ENCODE results near the gene ERC2. TPM values are rescaled to one million over a fixed set of nuclear protein-coding genes. Genes with fewer than 3 reads are reported as not detected.

The ERC2 gene
- polyA plus RNA-seq, 1 donor = 1.6 TPM

DNA sequence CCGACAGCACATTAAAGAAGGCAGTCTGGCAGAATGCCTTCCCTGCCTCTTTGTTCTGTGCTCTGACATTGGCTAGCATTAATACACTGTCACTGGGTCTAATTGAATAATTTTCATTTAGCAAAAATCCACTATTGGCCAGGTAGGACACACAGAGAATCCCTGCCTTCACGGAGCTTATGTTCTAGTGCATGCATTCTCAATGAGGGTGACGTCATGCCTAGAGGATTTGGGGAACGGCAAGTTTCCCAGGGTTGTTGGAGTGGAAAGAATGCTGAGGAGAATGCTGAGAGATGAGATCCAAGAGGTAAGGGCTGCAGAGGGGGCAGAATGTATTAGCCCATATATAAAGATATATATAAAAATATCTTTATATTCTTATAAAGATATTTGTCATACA, 284.7 kb downstream of the ERC2 start:
- no peak for DNase-seq

DNA sequence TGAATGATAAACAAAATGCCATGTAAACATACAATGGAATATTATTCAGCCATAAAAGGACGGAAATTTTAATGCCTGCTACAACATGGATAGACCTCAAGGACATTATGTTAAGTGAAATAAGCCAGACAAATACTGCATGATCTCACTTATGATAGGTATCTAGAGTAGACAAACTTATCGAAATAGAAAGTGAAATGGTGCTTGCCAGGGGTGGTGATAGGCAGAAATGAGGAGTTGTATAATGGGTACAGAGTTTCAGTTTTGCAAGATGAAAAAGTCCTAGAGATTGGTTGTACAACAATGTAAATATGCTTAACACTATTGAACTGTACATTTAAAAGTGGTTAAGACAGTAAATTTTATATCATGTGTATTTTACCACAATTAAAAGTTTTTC, 287.8 kb downstream of the ERC2 start:
- no peak for DNase-seq

DNA sequence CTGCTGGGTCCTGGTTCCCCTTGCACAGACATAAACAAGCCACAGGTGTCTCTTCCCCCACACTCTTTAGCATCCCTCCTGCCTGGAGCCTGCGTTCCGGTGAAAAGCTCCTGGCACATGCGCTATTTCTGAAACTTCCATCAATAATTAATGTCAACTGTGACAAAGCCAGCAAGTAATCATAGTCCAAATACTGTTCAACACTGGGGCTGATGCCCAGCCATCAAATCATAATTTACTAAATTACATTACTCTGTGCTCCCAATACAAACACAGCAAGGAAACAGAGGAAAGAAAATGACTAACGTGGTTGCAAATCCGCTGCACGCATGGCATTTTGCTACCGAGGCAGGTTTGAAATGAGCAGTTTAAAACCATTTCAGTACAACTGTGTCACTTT, 294.7 kb downstream of the ERC2 start:
- DNase-seq = no peak

DNA sequence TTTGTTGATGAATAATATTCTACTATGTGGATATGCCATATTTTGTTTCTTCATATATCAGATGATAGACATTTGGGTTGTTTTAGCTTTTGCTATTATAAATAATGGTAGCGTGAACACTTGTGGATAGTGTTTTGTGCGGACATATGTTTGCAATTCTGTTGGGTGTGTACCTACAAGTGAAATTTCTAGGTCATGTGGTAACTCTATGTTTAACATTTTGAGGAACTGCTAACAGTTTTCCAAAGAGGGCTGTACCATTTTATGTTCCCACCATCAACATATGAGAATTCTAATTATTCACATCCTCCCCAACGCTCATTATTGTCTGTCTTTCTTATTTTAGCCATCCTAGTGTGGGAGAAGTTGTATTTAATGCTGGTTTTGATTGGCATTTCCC, 303.8 kb downstream of the ERC2 start:
- no peak for DNase-seq

DNA sequence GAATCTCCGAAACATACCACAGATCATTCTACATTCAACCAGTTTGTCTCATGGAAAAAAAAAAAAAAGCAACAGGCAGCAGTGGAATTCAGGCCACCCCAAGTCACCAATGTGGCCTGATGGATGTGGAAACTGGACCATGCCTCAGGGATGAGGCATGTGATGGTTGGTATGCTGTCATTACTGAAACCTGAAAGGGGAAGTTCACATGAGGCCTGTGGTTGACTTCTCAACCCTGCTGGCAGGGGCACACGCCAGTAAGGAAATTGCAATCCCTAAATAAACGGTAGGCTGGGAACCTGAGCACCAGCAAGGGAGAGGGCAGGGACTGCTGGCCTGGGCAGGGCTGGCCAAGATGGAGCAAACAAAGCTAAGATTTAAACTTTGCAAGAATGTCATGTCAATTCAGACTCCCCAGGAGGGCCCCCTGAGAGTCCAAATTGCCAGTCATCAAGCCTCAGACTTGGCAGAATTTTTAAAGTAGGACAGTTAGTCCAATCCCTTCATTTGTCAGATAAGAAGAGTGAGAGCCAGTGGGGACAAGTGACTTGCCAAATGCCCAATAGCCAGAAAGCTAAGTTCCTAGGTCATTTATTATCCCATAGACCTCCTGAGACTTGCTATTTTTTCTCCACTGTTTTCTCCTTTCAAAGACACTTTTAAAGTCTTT, 310.4 kb downstream of the ERC2 start:
- DNase-seq = no peak

DNA sequence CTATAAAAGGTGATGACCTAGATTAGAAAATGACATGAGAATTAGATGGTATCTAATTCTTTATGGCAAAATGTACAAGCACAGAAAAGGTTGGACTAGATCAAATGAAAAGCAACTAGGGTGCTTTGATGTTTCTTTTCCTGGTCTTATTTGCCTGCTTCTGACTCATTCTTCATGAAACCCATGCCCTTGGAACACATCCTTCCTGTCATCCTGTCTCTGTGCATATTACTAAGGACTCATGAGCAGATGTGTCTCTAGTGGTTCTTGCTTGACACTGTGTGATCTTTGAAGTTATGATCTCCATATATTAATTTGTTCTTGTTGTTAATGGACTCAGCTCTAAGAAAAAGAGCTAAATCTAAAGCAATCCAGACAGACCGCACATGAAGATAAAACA, 314.0 kb downstream of the ERC2 start:
- no peak for DNase-seq

DNA sequence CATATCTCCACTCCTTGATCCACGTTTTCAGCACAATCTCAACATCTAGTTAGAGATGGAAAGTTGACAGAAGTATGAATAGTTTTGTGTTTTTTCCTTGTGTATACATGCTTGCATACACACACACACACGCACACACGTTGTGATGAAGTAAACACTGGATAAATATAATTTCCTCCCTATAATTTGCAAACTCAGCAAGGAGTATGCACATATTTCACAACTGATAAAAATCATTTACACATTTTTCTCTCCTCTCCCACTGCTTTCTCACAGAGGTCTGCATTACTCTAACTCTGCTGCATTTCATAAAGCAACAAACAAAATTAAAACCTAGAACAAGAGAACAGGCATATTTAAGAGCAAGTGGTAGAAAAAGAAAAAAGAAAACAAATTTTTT, 320.9 kb downstream of the ERC2 start:
- no peak for DNase-seq

DNA sequence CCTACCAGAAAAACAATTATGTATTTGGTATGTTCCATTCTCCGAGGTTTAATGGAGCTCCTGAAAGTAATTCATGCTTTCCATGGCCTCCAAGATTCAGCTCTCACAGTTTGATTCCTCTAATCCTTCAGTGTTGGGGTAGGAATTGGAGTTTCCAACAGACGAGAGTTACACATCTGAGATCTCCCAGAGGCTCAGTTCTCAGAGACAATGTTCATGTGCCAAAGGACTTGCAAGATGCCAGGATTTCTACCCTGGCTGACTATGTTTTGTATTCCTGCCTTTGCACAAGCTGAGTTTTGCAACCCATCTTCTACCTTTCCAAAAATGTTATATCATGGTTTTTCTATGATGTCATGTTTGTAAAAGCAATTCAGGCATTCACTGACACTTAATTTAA, 322.9 kb downstream of the ERC2 start:
- no peak for DNase-seq

DNA sequence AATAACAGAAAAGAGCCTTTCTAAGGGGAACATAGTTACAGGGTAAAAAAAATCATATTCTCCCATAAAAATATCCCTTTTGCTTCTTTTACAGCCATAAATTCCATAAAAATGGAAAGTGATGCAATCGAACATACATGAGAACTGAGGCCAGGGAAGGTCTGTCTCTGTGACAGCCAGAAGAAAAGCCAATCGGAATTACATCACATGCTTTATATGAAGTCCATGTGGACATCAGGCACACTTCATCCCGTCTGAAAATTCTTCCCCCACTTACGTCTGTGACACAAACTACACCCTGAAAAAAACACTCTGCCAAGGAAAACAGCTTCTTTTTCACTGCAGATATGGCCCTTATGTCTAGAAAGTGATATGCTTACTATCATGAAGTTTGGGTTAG, 323.5 kb downstream of the ERC2 start:
- DNase-seq = peak; percentile 71

DNA sequence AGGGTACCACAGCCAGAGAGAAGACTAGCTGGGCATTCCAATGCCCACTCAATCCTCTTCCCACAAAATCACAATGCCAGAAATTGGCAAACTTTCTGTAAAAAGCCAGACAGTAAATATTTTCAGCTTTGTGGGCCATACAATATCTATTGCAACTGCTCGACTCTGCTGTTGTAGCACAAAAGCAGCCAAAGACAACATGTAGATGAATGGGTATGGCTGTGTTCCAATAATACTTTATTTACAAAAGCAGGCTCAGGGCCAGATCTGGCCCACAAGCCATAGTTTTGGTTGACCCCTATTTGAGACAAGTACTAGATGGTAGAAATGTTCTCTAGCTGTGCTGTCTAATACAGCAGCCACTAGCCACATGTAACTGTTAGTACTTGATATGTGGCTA, 330.9 kb downstream of the ERC2 start:
- DNase-seq = no peak

DNA sequence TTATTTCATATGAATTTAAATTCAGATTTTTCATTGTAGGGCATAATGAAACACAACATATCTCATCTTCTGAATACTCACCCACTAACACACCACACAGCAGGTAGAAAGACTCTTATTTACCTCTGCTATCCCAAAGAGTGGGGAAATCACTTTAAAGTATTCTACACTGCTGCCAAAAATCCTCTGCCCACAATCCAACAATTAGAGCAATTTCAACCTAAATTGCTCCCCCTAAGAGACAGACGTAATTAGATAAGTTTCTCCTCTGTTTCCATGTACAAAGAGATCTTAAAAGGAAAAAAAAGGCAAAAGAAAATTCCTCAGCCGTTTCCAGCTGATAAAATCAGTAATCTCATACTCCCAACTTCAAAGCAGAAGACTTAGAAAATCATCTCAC, 331.8 kb downstream of the ERC2 start:
- DNase-seq = no peak

DNA sequence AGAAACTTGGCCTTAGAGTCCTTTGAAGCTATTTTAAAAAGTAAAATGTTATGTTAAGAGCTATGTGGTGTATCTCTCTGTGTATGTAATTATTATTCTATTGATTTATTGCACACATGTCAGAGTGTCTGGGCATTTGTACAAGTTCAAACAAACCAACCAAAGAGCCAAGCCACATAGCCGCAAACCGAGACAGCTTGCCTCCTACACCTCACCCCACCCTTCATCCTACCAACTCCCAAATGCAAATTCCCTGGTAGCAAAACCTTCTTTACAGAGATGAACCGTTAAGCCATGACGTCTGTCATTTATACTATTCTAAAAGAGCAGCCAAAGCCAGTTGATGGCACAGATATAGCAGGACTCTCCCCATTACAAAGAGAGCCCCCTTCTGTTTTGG, 332.3 kb downstream of the ERC2 start:
- no peak for DNase-seq

DNA sequence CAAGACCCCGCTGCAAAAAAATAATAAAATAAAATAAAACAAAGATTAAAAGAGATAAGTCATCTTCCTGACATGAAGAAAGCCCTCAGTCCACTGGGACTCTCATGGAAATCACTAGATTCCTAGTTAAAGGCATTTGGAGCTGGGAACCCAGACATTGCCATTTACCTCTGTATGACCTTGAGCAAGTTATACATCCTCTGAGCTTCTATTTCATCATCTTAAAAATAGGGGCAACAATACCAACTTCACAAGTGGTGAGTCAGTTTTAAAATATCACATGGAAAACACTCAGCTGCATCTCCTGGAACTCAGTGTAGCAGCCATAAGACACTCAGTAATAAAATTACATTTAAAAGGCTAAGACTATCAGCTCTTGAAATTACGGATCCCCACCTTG, 334.8 kb downstream of the ERC2 start:
- no peak for DNase-seq

DNA sequence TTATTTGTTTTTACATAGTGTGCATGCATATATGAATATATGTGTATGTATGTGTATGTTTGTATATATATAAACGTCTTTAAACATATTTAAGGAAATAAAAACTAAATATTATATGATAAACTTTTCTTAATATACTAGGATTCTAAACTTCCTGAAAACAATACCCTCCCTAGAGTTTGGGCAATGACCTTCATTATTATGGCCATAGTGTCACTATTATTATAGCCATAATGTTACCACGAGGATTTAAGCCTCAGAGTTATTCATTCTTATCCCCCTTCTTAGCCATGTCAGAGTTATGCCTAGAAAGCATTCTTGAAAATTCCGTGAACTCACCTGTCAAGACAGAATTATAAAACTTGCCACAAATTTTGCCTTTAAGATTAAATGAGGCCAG, 335.5 kb downstream of the ERC2 start:
- no peak for DNase-seq

DNA sequence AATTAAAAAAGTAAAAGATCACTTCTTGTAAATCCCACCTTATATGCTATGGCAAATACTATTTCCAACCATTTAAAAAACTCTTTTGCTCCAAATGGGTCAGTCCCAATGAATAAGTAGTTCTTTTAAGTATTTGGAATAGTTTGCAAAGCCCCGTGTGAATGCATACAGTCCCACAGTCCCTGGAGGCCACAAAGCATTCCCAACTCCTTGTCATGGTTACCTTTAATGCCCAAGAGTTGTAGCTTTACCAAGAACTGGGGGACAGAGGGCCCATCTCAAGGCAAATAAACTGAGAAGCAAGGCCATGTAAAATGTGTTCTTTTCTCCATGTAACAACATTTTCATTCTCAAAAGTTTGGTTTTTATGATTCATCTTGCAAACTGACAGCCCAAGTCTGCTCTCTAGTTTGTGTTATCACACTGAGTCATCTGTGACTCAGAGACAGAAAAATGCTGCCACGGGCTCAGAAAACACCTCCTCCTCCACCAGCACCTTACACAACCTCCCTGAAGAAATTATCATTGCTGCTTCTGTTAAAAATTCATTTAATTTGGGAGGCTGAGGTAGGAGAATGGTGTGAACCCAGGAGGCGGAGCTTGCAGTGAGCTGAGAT, 336.2 kb downstream of the ERC2 start:
- no peak for DNase-seq

DNA sequence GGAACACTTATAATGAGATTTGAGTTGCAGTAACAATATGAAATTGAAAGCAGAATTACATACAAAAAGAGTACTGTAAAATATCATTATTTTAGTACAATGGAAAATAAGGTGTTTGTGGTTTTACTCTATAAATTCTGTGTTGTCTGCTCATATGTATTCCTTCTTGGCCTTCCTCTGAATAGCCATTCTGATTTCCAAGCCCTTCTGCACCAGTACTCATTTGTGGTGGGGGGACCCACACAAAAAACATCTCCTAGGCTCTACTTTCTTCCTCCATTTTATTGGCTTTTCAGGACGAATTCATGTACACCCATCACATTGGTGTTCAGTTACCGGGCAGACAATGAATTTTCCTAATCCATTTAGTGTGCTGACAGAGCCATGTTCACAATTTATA, 338.2 kb downstream of the ERC2 start:
- no peak for DNase-seq

DNA sequence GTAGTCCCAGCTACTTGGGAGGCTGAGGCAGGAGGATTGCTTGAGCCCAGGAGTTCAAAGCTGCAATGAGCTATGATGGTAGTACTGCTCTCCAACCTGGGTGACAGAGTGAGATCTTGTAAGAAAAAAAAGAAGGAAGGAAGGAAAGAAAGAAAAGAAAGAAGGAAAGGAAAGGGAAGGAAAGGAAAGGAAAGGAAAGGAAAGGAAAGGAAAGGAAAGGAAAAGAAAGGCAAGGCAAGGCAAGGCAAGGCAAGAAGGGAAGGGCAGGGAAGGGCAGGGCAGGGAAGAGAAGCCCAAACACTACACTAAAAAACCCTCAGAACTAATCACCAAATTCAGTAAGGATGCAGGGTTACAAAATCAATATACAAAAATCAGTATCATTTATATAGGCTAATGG, 341.6 kb downstream of the ERC2 start:
- DNase-seq = no peak

DNA sequence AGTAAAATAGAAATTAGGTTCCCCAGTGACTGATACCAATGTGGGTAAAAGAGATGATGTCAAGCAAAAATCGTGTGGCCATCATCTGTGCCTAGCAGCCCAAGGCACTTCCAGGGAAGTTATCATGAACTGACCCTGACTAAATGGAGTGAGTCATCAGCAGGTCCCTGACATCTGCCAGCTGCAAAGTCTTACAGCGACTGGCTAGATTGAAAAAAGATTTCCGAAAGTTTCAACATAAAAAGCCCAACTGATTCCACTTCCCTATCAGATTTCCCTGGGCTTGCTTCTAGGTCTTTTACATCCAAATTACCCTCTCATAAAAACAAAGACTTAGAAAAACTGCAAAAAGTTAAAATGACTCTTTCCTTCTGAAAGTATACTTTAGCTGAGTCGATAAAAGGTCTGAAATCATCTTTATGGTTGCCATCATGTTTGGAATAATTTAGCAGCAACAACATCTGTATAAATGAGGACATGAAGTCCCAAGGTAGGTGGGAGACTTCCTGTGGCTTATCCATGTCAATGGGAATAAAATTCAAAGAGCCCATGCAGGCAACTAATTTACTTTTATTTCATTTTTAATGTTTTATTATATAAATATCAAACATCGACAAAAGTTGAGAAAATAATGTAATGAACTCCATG, 342.8 kb downstream of the ERC2 start:
- peak; percentile 35 for DNase-seq

DNA sequence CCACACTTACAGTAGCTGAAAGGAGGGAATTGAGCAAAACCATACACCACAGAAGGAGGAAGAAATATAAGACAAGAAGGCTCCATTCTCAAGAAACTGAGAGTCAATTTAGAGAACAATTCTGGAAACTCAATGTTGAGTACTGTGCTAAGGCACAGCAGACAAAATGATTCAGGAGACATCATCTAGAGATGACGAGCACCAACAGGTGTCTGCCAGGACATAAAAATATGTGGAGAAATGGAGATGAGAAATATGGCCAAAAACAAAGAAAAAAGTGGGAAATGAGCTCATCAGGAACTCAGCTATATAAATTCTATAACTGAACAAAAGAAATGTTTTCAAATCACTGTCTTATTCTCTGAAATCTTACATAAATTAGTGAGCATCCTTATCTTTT, 343.7 kb downstream of the ERC2 start:
- DNase-seq = no peak

DNA sequence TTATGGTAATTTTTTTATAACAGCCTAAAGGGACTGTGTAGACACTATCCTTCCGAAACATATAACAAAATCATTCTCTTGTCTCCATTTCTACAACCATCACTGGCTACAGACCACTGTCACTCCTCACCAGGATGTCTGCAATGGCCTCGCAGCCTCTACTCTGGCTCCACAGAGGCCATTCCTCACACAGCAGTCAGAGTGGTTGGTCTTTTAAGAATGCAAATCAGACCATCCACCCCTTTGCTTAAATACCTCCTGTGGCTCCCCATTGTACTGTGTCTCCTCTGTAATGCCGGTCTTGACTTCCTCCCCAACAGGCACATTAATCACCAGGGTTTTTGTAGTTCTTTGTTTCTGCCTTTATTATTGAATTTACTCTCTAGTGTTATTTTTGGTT, 344.8 kb downstream of the ERC2 start:
- no peak for DNase-seq

DNA sequence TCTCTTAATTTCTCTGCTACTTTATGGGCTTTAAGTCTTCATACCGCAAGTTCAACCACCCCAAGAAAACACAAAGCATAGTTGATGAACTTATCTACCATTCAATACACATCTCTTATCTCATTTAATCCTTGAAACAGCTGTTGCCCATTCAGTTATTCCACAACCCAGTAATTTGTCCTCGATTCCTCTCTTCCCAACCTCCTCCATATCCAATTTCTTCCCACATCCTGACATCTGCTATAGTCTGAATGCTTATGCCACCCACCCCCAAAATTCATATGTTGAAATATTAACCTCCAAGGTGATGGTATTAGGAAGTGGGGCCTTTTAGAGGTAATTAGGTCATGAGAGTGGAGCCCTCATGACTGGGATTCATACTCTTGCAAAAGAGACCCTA, 345.4 kb downstream of the ERC2 start:
- DNase-seq = no peak

DNA sequence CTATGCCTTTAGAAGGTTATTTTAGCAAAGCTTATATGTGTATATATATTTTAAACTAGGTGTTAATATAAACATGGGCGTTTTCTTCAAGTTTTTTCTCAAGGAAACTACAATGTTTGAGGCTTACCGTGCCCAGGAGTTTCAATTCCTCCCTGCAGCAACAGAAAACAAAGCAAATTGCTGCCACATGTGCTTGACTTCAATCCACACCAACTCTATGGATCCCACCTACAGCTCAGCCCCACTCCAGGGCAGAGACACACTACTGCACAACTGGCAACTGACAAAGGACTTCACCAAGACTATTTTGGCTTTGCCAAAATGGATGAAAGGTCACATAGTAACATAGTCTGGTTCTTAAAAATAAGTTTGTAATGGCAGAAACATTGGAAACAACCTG, 346.6 kb downstream of the ERC2 start:
- DNase-seq = no peak

DNA sequence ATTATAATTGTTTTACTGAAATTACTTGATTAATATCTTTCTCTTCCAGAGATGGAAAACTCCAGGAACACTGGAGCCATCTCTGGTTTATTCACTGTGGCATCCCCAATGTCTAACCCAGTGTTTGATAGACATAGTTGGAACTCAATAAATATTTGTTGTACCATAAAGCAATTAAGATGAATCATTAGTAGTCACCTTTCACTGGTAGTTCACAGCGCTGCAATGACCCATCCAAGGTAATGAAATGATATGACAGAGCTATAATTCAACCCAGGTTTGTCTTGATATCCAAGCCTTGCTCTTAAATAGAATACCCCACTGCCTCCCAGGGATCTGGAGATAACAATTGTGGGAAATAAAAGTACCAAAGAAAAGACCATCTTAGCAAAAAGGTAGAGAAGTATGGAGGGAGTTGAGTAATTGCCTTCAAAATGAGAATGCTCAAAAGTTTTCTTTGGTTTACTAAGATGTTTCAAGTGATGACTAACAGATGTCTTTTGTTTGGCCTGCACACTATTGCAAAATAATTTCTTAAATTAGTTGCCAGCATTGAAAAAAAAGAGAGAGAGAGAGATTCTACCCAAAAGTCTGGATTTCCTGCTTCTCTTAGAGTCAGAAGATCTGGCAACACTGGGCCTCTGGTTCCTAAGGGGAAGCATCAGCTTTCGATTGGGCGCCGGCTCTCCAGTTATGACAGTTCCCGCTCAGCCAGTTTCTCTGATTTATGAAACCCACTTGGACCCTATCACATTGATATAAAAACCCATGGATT, 348.5 kb downstream of the ERC2 start:
- DNase-seq = no peak

DNA sequence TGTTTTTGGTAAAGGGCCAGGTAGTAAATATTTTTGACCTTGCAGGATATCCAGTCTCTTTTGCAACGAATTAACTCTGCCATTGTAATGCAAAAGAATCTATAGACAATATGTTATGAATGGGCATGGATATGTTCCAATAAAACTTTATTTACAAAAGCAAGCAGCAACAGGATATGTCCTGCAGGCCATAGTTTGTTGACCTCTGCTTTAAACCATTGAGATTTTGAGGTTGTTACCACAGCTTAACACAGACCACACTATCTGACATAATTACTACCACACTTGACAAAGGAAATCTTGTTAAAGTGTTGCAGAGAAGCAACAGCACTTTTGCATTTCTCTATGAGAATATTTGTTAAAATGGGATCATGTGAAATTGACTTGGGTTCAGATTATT, 349.3 kb downstream of the ERC2 start:
- no peak for DNase-seq

Data from hindlimb muscle (tissue), 1 donor.